GM21381 (cell line): Measurements from ENCODE around the gene SLC6A12.
"Not testable (repeated sequence)": the region's sequence is repeated elsewhere in the genome, so short reads cannot be mapped to it uniquely, and the experiment has no call there.

Experiments used
- ATAC-seq: cut with Tn5 transposase; IDR thresholded peaks from one replicate; pipeline ENCODE4 v1.9.1; 2021; ENCODE audit warnings: mild to moderate bottlenecking, moderate library complexity; ENCODE audit not compliant: unreplicated experiment

The SLC6A12 gene

GRCh38 chr12:235967-236366, 22.0 kb upstream of the SLC6A12 start:
- not testable (repeated sequence) for ATAC-seq

- ATAC-seq: no peak
Measured at GRCh38 chr12:234891-235415, 21.0 kb upstream of the SLC6A12 start.

GRCh38 chr12:234019-234418, 20.1 kb upstream of the SLC6A12 start:
- no peak for ATAC-seq

GRCh38 chr12:233615-233968, 19.6 kb upstream of the SLC6A12 start:
- ATAC-seq: no peak

DNA sequence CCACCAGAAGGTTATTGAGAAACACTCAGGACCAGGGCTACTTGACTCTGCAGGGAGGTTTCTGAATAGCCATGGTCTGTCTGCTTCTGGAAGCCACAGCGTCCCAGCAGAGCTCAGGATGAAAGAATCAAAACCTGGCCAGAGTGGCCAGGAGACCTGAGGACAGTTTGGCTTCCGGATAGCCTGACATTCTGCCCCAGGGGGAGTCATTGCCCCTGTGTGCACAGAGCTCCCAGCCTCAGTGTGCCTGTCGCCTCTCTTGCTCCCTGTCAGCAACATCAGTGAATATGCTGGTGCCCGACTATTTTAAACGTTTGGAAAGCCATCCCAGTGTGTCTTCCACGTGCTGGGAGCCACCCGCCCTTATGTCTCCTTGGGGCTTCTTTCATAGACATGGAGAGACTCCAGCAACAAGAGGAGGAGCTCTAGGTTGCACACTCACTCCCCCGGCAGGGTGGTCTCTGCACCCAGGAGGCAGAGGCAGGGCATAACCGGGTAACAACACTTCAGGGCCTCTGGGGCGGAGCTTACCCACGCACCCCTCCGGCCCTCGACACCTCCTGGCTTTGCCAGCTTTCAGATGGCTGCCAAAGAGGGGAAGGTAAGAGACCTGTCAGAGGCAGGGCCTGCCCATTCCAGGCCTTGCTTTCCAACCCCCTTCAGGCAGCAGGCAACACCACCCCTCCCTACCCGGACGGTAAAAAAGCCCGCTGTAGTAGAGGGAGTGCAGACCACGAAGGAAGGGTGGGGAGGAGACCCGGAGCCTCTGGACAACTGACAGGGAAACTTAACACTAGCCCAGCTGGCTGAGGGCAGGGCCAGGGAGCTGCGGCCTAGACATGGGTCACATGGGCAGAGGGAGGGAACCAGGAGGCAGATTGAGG, 19.0 kb upstream of the SLC6A12 start:
- ATAC-seq: no peak

DNA sequence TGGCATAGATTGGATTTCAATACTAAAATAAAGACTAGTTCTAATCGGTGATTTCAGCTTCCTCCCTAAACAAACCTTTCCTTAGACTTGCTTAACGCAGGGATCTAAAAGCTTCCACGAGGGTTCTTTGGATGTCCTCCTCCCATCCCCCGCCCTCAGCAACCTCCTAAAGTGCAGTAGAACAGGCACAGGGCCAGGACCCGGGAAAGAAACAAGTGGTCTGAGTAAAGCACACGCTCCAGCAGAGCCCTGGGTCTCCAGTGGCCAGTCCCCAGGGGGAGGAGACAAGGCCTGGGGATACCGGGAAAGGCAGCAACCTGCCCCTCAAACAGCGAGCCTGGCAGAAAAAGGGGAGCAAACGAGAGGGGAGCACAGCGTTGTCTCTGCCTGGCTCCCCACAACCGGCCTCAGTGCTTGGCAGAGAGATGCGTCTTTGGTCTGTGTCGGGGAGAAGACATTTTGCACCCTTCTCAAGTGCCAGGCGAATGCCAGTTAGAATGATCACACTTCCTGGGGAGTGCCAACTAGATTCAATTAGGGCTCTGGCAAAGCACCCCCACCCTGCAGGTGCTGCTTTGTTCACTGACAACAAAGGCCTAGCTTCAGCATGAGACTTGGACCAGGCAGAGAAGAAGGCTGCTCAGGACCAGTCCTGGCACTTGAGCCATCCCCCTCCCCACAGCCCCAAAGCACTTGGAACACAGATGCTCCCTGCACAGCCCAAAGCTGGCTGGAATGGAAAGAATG, 17.1 kb upstream of the SLC6A12 start:
- ATAC-seq: no peak

DNA sequence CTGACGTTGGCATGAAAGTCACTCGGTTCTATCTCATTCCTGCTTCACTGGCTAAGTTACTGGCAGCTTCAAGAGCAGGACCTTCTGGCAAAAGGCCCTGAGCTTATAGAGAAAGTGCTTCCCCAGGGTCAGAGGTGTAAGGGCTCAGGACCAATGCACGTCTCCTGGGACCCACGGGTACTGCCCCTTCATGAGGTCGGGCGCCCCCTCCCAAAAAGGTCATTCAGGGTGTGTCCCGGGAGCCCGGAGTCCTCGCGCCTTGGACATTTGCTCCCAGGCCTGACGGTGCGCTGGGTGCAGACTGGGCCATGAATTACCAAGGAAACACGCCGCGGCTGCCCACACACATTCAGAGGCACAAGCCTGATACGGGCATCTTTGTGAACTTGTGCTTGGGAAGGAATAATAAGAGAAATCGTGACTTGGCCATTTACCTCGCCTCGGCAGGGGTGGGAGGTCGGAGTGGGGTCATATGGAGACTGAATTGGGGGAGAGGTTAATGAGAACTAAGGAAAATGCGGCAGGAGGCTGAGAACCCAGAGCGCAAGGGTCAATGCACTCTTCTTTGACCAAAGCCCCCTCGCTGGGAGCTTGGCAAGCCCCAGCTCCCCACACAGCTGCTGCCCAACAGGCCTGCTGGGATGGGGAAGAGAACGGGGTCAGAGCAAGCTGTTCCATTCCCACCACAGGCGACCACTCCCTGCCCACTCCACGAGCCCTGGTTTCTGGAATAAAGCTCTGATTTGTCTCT, 15.7 kb upstream of the SLC6A12 start:
- no peak for ATAC-seq

- no peak for ATAC-seq
Measured at GRCh38 chr12:228846-229200, 14.9 kb upstream of the SLC6A12 start.

DNA sequence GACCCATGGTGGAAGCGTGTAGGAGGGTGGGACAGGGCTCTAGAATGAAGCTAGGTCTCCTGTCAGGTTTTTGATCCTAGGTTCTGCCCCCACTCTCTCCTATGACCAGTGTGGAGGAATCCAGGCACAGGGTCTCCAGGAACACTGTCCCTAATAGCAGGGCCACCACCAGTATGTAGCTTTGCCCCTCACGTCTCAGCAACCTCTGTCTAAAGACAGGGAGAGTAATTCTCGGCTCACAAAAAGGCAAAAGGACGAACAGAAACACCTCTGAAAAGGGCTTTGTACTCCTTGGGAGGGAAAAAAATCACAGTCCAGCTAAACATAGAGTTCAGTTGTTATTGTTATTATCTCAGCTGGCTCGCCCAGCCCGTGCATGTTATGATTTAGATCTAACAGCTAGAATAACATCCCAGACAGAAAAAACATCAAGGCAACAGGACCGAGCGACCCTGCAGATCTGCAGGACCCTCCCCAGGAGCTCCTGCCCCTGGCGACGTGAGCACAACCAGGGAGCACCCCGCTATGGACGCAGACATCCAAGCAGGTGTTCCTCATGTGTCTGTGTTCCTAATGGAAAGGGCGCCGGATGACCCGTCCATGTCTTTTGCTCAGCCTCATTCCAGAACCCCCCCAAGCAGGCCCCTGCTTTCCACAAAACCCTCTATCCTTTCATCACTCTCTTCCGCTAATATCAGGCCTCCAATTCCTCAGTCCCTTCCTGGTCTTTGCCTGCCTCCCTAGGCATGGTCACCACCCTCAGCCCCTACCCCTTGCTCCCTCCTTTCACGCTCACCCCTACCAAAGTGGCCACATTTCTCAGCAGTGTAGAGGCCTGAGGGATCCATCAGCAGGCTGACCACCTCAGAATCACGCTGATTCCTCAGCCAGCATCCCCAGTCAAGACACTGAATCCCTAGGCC, 14.2 kb upstream of the SLC6A12 start:
- no peak for ATAC-seq

- ATAC-seq: no peak
Measured at GRCh38 chr12:227286-227915, 13.4 kb upstream of the SLC6A12 start.

- ATAC-seq: no peak
Measured at GRCh38 chr12:226401-226800, 12.4 kb upstream of the SLC6A12 start.

- no peak for ATAC-seq
Measured at GRCh38 chr12:225012-225411, 11.1 kb upstream of the SLC6A12 start.

- no peak for ATAC-seq
Measured at GRCh38 chr12:224330-224729, 10.4 kb upstream of the SLC6A12 start.

GRCh38 chr12:223841-224240, 9.9 kb upstream of the SLC6A12 start:
- ATAC-seq: no peak

GRCh38 chr12:221736-222135, 7.8 kb upstream of the SLC6A12 start:
- no peak for ATAC-seq

GRCh38 chr12:220946-221550, 7.1 kb upstream of the SLC6A12 start:
- ATAC-seq: no peak

DNA sequence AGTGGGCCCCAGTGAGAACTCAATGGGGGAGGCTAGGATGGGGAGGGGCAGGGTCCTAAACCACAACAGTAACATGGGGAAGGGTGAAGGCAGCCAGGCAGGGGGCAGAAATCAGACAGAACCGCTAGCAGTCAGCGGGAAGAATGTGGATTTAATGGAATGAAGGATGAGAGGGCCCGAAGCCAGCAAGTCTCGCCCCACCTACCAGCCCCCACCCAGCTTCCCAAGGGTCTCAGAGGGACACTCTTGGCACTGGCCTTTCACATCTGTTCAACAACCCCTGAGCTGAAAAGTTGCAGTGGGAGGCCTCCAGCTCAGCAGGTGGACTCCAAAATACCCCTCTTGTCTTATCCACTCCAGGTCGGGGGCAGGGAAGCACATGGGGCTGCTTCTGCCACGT, 6.5 kb upstream of the SLC6A12 start:
- ATAC-seq: no peak

GRCh38 chr12:219891-220352, 6.0 kb upstream of the SLC6A12 start:
- ATAC-seq: no peak
